ENCODE data around the gene C8G.

The C8G gene

DNA sequence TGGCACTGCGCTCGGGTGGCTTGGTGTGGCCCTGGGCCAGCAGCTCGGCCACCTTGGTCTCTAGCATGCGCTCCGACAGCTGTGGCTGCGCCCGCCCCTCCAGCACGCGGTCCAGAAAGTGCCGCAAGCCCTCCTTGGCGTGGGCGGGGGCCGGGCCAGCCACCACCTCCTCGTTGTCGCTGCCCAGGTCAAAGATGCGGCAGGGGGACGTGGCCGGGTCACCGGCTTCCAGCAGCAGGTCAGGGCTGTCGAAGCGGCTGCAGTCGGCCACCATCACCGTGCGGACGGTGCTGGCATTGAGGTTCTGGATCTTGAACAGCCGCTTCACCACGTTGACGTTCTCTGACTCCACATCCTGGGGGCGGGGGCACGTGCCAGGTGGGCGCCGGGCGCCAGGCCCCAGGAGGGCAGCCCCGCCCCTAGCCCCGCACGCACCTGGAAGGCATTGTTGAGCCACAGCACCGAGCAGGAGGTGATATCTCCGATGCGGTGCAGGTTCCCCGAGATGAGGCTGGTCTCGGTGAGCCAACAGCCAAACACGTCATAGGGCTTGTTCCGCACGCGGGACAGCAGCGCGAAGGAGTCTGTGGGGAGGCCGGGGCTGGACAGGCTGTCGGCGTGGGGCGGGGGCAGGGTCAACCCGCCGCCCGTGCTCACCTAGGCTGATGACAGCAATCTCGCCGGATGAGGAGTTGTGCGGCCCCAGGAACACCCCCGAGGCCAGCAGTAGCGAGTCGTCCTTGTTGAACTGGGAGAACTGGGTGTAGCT, 2.7 kb upstream of the C8G start:
- no peak for DNase-seq

DNA sequence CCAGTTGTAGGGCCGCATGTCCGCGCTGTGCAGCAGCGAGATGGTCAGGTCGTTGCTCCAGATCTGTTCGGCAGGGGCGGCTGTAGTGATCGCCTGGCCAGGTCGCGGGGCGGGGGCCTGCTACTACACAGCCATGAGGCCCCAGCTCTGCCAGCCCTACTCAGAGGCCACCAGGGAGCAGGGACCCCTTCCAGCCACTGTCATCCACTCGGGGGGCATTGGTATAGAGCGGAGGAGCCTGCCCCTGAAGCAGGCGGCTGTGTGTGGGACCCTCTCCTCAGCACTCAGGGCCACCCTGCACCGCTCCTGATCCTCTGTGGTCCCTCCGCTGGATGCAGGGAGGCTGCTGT, 2.2 kb upstream of the C8G start:
- DNase-seq, result no peak

GRCh38 chr9:136943291-136944211, 1.5 kb upstream of the C8G start:
- DNase-seq, result peak; percentile 13

- no peak for DNase-seq
Measured at GRCh38 chr9:136944212-136944518, 878 bp upstream of the C8G start.

- no peak for DNase-seq
Measured at GRCh38 chr9:136945333-136946227, 537 bp downstream of the C8G start.

- no peak for DNase-seq
Measured at GRCh38 chr9:136946228-136947027, 1.4 kb downstream of the C8G start.

DNA sequence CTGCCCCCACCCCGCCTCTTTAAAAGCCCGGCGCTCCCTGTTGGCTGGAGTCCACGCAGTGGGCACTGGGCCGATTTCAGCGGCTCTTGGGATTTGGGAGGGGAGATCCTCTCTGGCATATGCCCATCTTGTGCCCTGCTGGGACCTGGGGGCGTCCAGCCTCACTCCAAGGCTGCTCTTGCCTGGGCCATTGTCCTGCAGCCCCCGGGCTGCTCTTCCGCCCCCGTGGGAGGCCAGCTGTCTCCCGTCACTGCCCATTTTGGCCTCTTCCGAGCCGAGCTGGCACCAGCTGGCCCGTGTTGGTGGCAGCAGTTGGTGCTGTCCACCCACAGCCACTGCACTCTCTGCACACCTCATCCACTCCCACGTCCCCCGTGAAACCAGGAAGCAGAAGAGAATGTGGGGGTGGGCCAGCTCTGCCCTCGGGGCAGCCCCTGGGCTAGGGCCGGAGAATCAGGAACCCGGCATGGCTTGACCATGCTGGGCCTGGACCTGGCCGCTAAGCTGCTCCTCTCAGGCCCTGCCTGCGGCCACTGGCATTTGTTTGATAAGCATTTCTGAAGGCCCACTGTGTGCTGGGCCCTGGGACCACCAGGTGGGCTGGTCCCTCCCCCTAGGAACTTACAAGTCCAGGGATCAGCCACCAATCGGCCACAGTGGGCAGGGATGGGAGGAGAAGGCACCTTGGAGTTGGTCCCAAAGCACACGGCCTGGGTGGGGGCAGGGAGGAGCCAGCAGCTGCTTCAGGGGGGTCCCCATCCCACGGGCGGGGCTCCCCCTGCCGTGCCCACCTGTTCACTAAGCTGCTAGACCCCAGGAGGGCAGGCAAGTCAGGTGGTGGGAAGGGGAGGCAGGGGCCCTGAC, 2.2 kb downstream of the C8G start:
- no peak for DNase-seq

DNA sequence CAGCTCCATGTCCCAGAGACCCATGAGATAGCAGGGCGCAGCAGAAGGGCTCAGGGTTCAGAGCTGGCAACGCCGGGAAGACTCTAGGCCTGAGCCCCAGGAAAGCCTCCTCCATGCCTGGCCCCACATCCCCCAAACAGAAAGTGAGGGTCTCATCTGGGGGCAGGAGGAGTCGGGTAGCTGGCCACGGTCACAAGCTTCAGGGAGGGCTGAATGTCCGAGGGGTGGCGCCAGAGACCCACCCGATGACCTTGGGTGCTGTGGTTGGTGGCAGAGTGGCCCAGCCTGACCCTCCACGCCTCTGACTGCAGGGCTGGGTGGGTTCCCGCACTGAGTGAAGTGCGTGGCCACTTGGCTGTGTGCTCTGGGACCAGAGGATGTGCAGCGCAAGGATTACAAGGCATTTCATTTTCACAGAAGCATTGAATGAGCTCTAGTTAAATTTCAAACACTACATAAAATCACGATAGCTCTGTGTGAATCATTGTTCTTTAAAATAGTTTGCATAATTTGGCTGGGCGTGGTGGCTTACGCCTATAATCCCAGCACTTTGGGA, 3.0 kb downstream of the C8G start:
- peak; percentile 30 for DNase-seq

DNA sequence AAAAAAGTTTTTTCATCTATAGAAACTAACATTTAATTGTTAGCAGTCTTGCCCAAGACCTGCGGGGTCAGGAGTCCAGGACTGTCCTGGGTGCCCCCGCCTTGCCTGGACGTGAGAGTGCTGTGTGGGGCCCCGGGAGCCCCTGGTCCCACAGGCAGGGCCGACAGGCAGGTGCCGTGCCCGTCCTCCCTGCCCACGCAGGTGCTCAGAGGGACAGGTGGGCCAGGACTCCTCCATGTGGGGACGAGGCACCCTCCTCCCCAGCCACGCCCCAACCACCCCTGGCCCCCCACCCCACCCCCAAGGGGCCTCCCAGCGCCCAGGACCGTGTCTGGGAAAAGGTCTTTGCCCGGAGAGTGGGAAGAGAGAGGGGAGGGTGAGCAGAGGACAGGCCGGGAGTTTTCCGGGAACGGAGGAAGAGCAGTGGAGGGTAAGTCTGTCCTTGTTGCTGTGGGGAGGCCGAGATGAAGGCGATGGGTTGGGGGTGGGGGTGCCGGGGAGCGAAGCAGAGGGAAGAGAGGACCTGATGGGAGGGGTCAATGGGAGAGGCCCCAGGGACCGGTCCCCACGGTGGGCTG, 4.3 kb downstream of the C8G start:
- peak; percentile 34 for DNase-seq

GRCh38 chr9:136949817-136950655, 5.0 kb downstream of the C8G start:
- peak; percentile 94 for DNase-seq

DNA sequence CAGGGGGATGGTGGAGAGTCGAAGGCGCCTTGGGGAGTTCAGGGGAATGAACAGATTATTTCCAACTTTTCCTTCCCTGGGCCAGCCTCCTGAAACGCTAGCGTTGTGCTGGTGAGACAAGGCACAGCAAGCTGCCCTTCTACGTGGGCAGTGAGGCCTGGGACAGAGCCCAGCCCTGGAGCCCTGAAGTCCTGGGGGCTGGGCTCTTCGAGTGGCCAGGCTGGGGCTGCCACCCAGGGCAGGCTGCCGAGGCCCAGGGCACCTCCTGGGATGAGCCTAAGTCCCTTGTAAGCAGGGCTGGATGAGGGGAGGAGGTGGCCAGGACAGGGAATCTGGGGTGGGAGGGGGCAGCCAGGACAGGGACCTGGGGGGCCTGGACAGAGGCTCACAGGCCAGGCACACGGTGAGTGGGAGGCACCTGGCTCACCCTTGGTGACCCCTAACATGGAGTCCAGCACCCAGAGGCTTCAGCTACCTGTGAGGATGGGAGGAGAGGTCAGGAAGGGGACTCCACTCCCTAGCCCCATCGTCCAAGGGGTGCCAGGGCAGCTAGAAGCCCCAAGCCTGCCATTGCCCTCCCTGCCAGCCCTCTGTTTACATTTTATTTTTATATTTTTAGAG, 5.7 kb downstream of the C8G start:
- DNase-seq, result no peak

DNA sequence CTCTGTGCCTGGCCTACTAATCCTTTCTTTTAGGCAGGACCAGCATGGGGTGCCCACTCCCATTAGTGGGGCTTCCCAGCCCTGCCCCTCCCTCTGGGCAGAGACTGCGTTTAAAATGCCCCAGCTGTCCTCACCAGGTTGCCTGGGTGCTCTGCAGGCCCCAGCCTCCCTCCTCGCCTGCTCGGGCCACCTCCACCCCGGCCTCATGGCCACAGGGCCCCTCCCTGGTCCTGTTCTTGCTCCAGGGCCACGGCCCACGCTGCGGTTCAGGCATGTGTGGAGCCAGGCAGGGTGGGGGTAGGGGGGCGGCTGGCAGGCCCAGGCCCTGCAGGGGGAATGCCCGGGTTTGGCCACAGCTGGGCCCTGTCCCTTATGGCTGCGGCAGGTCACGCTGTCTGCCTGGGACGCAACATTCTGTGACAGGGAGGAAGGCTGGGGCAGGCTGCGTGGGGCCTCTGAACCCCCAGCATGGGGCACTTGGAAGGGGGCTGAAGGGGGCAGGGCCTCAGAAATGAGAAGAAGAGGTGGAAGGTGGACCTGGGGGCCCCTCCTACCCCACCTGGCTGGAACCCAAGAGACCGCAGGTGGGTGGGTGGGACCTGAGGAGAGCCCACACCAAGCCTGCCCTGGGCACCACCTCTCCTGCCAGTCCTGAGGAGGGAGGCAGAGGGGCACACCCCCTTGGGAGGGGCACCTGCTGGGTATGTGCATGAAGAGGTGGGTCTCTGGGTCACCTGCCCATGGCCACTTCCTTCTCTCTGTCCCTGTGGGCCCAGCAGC, 6.7 kb downstream of the C8G start, which contains the start of gene LCN12:
LCN12 (plus strand) TSS at position 733 of the 780 bp plus-strand sequence. CDS start 55 bp downstream, outside the sequence.
- DNase-seq, result no peak

- no peak for DNase-seq
Measured at GRCh38 chr9:136952321-136952850, 7.3 kb downstream of the C8G start.

DNA sequence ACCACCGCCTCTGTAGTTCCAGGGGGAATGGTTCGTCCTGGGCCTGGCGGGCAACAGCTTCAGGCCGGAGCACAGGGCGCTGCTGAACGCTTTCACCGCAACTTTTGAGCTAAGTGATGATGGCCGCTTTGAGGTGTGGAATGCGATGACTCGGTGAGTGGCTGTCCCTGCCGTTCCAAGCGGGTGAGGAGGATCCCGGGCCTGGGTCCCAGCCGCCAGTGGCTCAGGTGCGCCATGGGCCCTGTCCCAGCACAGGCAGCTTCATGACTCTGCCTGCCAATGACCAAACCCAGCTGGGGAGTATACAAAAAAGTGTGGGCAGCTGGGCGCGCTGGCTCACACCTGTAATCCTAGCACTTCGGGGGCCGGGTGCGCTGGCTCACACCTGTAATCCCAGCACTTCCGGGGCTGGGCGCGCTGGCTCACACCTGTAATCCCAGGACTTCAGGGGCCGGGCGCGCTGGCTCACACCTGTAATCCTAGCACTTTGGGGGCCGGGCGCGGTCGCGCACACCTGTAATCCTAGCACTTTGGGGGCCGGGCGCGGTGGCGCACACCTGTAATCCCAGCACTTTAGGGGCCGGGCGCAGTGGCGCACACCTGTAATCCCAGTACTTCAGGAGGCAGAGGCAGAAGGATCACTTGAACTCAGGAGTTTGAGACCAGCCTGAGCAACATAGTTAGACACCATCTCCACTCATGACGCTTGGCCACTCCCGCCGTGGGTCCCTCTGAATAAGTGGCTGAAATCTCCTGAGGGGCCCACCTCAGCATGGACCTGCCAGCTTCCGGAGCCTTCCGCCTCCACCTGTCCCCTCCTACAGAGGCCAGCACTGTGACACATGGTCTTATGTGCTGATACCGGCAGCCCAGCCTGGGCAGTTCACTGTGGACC, 8.1 kb downstream of the C8G start:
- no peak for DNase-seq

DNA sequence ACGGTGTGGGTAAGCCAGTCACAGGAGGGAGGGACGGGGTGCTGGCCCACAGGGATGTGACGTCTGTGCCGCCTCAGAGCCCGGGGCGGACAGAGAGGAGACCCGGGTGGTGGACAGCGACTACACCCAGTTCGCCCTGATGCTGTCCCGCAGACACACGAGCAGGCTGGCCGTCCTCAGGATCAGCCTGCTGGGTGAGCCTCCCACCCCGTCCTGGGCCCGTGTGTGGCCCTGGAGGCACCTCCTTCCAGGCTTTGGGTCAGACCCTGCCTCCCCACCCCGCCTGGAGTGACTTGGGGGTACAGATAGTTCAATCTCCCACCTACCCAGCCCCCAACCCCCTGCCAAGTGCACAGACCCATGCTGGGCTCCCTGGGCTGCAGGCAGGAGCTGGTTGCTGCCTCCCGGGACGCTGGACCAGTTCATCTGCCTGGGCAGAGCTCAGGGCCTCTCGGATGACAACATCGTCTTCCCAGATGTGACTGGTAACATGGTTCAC, 8.8 kb downstream of the C8G start:
- no peak for DNase-seq

- DNase-seq, result no peak
Measured at GRCh38 chr9:136954270-136955083, 9.4 kb downstream of the C8G start.

All from NCI-H146 (cell line).